Measurements from ENCODE around the gene XYLT1.
A peak's percentile ranks its signal among the peaks of the same experiment; 100 is the strongest.

The XYLT1 gene

GRCh38 chr16:17070882-17071592, 399.7 kb downstream of the XYLT1 start:
- DNase-seq = peak; percentile 38

DNA sequence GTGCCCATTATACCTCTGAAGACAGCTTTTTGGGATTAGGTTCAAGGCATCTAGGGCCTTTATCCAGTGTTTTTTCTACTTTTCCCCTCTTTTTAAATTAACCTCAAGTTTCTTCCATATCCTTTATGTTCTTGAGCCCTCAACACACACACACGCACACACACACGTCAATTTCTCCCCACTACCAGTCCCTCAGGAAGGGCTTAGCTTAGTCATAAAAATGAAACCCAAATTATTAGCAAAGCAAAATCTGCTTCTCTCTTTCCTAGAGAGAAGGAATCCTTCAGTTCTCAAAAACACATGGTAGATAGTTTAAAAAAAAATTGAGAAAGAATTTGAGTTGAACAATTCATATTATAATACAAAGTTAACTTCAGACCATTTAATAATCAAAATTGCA, 401.1 kb downstream of the XYLT1 start:
- DNase-seq = no peak

- no peak for DNase-seq
These were observed 402.2 kb downstream of the XYLT1 start for GRCh38 chr16:17068524-17068923.

DNA sequence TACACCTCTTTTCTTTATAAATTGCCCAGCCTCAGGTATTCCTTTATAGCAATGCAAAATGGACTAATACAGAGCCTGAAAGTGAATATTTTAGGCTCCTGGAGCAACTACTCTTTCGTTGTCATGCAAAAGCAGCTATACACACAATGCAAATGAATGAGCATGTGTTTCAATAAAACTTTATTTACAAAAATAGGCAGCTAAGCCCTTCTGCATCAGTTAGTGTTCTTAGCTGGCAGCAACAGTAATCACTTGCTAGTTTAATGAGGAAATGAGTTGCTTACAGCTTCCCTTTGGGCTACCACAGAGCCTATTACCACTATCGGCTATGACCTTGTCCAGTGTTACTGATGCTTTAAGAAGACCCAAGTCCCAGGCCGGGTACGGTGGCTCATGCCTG, 402.9 kb downstream of the XYLT1 start:
- DNase-seq = no peak

DNA sequence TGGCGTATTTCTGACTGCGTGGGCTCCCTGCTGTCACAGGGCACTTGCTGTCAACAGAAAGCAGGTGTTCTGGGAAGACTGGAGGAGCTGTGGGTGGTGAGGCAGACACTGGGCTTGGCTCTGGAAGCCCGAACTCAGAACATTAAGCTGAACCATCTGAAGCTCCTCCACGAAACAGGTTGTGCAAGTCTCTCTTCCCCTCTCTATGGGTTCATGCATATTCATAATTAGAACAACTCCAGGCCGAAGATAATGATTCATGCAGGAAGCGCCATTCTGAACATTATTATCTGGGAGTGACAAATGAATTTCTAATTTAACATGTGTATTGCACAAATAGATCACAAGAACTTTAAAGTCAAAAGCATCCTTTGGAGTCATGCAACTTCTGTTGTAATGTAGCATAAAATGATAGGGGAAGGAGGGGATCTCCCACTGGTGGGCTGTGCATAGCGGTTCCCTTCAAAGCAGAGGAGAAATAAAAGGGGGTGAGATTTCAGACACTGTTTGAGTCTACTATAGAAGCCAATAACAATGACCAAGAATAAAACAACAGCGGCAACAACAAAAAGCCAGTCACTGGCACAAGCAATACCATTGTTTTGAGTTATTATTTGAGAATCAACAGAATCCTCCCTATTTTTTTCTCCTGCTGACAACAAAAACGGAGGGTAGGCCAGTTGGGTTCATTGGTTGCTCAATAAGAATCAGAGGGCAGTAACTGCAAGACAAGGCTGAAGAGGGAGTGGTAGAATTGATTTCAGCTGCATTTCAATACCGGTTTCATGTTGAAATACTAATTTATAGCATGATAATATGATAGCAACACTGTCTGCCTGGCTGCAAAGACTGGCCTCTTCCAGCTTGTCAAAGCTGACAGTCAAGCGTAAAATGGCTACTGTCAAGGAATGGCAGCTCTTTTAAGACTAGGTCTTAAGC, 407.3 kb downstream of the XYLT1 start:
- no peak for DNase-seq

GRCh38 chr16:17062676-17063075, 408.1 kb downstream of the XYLT1 start:
- DNase-seq = no peak

- no peak for DNase-seq
These were observed 409.4 kb downstream of the XYLT1 start for GRCh38 chr16:17061326-17061725.

DNA sequence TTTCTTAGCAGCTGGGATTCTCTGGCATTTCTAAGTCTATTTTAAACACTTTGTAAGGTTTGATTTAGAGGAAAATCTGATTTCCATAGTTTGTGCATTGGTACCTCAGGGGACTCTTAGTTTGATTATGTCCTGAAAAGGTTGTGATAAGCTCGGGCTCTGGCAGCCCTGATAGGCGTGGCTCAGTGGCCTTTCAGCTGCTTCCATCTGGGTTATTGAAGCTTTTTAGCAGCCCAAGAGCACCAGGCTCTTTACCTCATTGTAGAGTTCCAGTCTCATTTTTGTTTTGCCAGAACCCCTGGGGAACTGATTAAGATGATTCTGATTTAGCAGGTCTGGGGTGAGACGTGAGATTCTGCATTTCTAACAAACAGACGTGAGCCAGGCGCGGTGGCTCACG, 412.3 kb downstream of the XYLT1 start:
- no peak for DNase-seq

- no peak for DNase-seq
These were observed 414.1 kb downstream of the XYLT1 start for GRCh38 chr16:17056666-17057065.

GRCh38 chr16:17053536-17054160, 417.1 kb downstream of the XYLT1 start:
- no peak for DNase-seq
